ENCODE results near the gene LIN54.
"Not testable (repeated sequence)": the region's sequence is repeated elsewhere in the genome, so short reads cannot be mapped to it uniquely, and the experiment has no call there.

LIN54 gene

GRCh38 chr4:83012200-83012686, 1.6 kb upstream of the LIN54 start:
- DNase-seq = peak; percentile 69

GRCh38 chr4:83011689-83012199, 1.1 kb upstream of the LIN54 start:
- no peak for DNase-seq

- DNase-seq = no peak
Observed at GRCh38 chr4:83010111-83010521, 507 bp downstream of the LIN54 start.

- no peak for DNase-seq
Observed at GRCh38 chr4:83009529-83009928, 1.1 kb downstream of the LIN54 start.

GRCh38 chr4:83003044-83003791, 7.4 kb downstream of the LIN54 start:
- not testable (repeated sequence) for DNase-seq

- no peak for DNase-seq
Observed at GRCh38 chr4:83002329-83002728, 8.3 kb downstream of the LIN54 start.

GRCh38 chr4:82998898-82999297, 11.7 kb downstream of the LIN54 start:
- no peak for DNase-seq

GRCh38 chr4:82994834-82995233, 15.8 kb downstream of the LIN54 start:
- DNase-seq = no peak

GRCh38 chr4:82989575-82990429, 20.8 kb downstream of the LIN54 start:
- DNase-seq = no peak

GRCh38 chr4:82988323-82988832, 22.2 kb downstream of the LIN54 start:
- DNase-seq = no peak

GRCh38 chr4:82987519-82987918, 23.1 kb downstream of the LIN54 start:
- DNase-seq = not testable (repeated sequence)

GRCh38 chr4:82984459-82984858, 26.2 kb downstream of the LIN54 start:
- DNase-seq = no peak

GRCh38 chr4:82983444-82983843, 27.2 kb downstream of the LIN54 start:
- DNase-seq = no peak

GRCh38 chr4:82981138-82981537, 29.5 kb downstream of the LIN54 start:
- DNase-seq = no peak

- DNase-seq = no peak
Observed at GRCh38 chr4:82975792-82976191, 34.8 kb downstream of the LIN54 start.

- DNase-seq = no peak
Observed at GRCh38 chr4:82969414-82969813, 41.2 kb downstream of the LIN54 start.

- DNase-seq = no peak
Observed at GRCh38 chr4:82968972-82969371, 41.7 kb downstream of the LIN54 start.

GRCh38 chr4:82965763-82966162, 44.9 kb downstream of the LIN54 start:
- DNase-seq = no peak

GRCh38 chr4:82957045-82957444, 53.6 kb downstream of the LIN54 start:
- no peak for DNase-seq

GRCh38 chr4:82954212-82954611, 56.4 kb downstream of the LIN54 start:
- no peak for DNase-seq

- no peak for DNase-seq
Observed at GRCh38 chr4:82951196-82951595, 59.4 kb downstream of the LIN54 start.

GRCh38 chr4:82948647-82949204, 61.9 kb downstream of the LIN54 start:
- no peak for DNase-seq

- DNase-seq = no peak
Observed at GRCh38 chr4:82947498-82947897, 63.1 kb downstream of the LIN54 start.

Measured in right forelimb (tissue), 1 donor.